Progenitor cell of endocrine pancreas (in vitro differentiated cells): Measurements from ENCODE around the gene AHRR. TPM values are rescaled to one million over a fixed set of nuclear protein-coding genes. Genes with fewer than 3 reads are reported as not detected.

Experiments
- DNase-seq: peaks from one replicate; pipeline ENCODE4 v3.0.0; 2021; ENCODE audit warnings: low spot score; ENCODE audit not compliant: unreplicated experiment
- H3K27ac Mint-ChIP-seq: 2 replicates; pipeline ENCODE4 v1.8.0; 2021; ENCODE audit warnings: mild to moderate bottlenecking, moderate library complexity, mixed read lengths
- H3K27me3 Mint-ChIP-seq: 2 replicates; pipeline ENCODE4 v1.8.0; 2021; ENCODE audit warnings: mixed read lengths
- H3K36me3 Mint-ChIP-seq: 2 replicates; pipeline ENCODE4 v1.8.0; 2022; ENCODE audit warnings: mixed read lengths; ENCODE audit not compliant: insufficient read depth
- H3K4me1 Mint-ChIP-seq: 2 replicates; pipeline ENCODE4 v1.8.0; 2021; ENCODE audit warnings: low read depth, mixed read lengths
- H3K4me3 Mint-ChIP-seq: 2 replicates; pipeline ENCODE4 v1.8.0; 2021; ENCODE audit warnings: low read depth, mild to moderate bottlenecking, moderate library complexity, mixed read lengths
- H3K9me3 Mint-ChIP-seq: 2 replicates; pipeline ENCODE4 v1.8.0; 2021; ENCODE audit warnings: low read depth, mixed read lengths
- CTCF ChIP-seq: fragments of 200-600 bp; sonication (generic); IDR thresholded peaks from one replicate; pipeline ENCODE4 v1.5.0; 2021; ENCODE audit warnings: antibody characterized with exemption, mild to moderate bottlenecking; ENCODE audit not compliant: unreplicated experiment
- total RNA-seq: library from RNA; stranded (reverse); gene quantifications from 2 replicates; pipeline ENCODE4 v1.2.1, GENCODE V29; 2021

The AHRR gene
- total RNA-seq, 1 donor from 2014 or later: 1.3 TPM

GRCh38 chr5:436641-436975 is 115.1 kb downstream of the AHRR start:
- TF ChIP-seq CTCF: no peak
- Mint-ChIP-seq H3K27me3 (peaks cover 3% of the 10 kb centered on the region), H3K36me3 (no peaks in the 10 kb centered on the region), H3K9me3 (no peaks in the 10 kb centered on the region), H3K4me3 (no peak overlapping the region), H3K4me1 (peaks cover 3% of the 10 kb centered on the region), H3K27ac (no peak overlapping the region)
- no peak for DNase-seq

GRCh38 chr5:437281-437771 is 115.8 kb downstream of the AHRR start:
- Mint-ChIP-seq H3K27ac (no peak overlapping the region), H3K9me3 (no peaks in the 10 kb centered on the region), H3K4me3 (no peak overlapping the region), H3K36me3 (no peaks in the 10 kb centered on the region), H3K27me3 (peaks cover 3% of the 10 kb centered on the region), H3K4me1 (peaks cover 2% of the 10 kb centered on the region)
- TF ChIP-seq CTCF: no peak
- DNase-seq: no peak

- TF ChIP-seq CTCF: no peak
- no peak overlapping the region for H3K4me3 Mint-ChIP-seq
- H3K27me3 Mint-ChIP-seq: peaks cover 3% of the 10 kb centered on the region
- no peak for DNase-seq
- no peaks in the 10 kb centered on the region for H3K36me3 Mint-ChIP-seq
- peaks cover 5% of the 10 kb centered on the region for H3K4me1 Mint-ChIP-seq
- no peak overlapping the region for H3K27ac Mint-ChIP-seq
- no peaks in the 10 kb centered on the region for H3K9me3 Mint-ChIP-seq
These were observed 117.0 kb downstream of the AHRR start for GRCh38 chr5:438481-438981.

GRCh38 chr5:439181-439580 is 117.7 kb downstream of the AHRR start:
- H3K27me3 Mint-ChIP-seq: peaks cover 3% of the 10 kb centered on the region
- DNase-seq: peak; percentile 5
- TF ChIP-seq CTCF: no peak
- H3K27ac Mint-ChIP-seq: peak overlapping the region; percentile 85
- no peaks in the 10 kb centered on the region for H3K9me3 Mint-ChIP-seq
- H3K4me3 Mint-ChIP-seq: no peak overlapping the region
- no peaks in the 10 kb centered on the region for H3K36me3 Mint-ChIP-seq
- H3K4me1 Mint-ChIP-seq: peaks cover 8% of the 10 kb centered on the region

- Mint-ChIP-seq H3K36me3 (no peaks in the 10 kb centered on the region), H3K9me3 (no peaks in the 10 kb centered on the region), H3K4me3 (no peak overlapping the region), H3K27me3 (peaks cover 3% of the 10 kb centered on the region), H3K4me1 (peaks cover 10% of the 10 kb centered on the region), H3K27ac (peak overlapping the region; percentile 85)
- no peak for TF ChIP-seq CTCF
- DNase-seq: no peak
These were observed 118.1 kb downstream of the AHRR start for GRCh38 chr5:439636-440035.
